Nucleus accumbens (tissue), 56 donors: ENCODE measurements around the gene RBFOX1.
"Not testable (repeated sequence)": the region's sequence is repeated elsewhere in the genome, so short reads cannot be mapped to it uniquely, and the experiment has no call there.

Experiments
- DNase-seq, 56 donors: peaks; one replicate each; lab custom pipeline; 2025; lab: John Stamatoyannopoulos, UW

The RBFOX1 gene

GRCh38 chr16:7449306-7449705 lies 116.7 kb downstream of the RBFOX1 start:
- no peak for DNase-seq

DNA sequence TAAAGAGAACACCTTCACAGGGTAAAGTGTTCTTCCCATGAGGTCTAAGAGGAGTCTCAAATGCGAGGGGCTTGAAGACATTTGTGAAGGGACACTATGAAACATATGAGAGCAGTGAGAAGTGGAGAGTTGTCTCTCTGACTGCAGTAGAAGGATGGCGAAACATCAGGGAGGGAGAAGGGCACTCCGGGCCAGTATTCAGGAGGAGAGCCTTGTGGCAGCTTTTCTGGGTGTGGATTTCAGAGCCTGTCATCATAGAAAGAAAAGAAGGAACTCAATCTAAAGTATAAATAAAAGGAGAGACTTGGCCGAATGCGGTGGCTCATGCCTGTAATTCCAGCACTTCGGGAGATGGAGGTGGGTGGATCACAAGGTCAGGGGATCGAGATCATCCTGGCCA lies 117.2 kb downstream of the RBFOX1 start:
- no peak for DNase-seq

- no peak for DNase-seq
Observed at GRCh38 chr16:7450440-7450839, 117.8 kb downstream of the RBFOX1 start.

- DNase-seq = peak in 14 of 56 donors; percentile 7 to 52 (median 14)
Observed at GRCh38 chr16:7452090-7452489, 119.4 kb downstream of the RBFOX1 start.

GRCh38 chr16:7456211-7456610 lies 123.6 kb downstream of the RBFOX1 start:
- no peak for DNase-seq

GRCh38 chr16:7458144-7458543 lies 125.5 kb downstream of the RBFOX1 start:
- DNase-seq = no peak

GRCh38 chr16:7470344-7470743 lies 137.7 kb downstream of the RBFOX1 start:
- no peak for DNase-seq

- no peak for DNase-seq
Observed at GRCh38 chr16:7471268-7471667, 138.6 kb downstream of the RBFOX1 start.

- peak in 4 of 56 donors; percentile 7 to 35 (median 14) for DNase-seq
Observed at GRCh38 chr16:7482032-7482431, 149.4 kb downstream of the RBFOX1 start.

- peak in 26 of 56 donors; percentile 5 to 72 (median 35) for DNase-seq
Observed at GRCh38 chr16:7482596-7483290, 150.1 kb downstream of the RBFOX1 start.

DNA sequence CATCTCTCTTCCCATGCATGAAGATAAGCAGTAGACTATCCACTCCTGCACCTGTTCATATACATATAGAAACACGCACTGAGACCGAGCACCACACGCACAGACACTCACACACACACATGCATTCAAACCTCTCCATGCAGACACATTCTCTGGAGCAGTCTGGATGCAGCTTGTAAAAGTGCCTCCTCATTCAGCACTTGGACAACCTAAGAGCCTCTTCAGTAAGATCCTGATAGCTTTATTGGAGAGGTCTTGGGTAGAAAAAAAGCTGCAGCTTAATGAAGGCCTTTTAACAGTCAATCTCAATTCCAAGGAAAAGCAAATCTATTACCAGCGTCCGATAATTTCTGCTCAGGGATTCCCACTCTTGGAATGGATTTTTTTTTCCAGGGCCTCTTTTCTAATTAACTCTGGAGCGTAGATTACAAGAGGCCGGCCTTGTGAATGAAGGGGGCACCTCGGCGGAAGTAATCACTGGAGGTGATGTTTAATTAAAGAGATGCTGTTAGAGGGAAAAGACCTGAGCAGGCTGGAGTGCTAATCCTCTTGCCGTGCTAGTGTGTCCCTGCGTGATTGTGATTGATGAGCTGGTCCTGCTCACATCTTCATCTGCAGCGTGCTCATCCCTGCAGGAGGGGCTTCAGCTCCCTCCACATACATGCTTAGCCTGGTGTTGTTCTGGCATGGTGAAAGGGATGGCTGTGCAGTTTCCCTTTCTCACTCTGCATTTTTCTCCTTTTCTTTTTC lies 155.1 kb downstream of the RBFOX1 start:
- no peak for DNase-seq

- no peak for DNase-seq
Observed at GRCh38 chr16:7492122-7492521, 159.5 kb downstream of the RBFOX1 start.

GRCh38 chr16:7493133-7493532 lies 160.5 kb downstream of the RBFOX1 start:
- no peak for DNase-seq

DNA sequence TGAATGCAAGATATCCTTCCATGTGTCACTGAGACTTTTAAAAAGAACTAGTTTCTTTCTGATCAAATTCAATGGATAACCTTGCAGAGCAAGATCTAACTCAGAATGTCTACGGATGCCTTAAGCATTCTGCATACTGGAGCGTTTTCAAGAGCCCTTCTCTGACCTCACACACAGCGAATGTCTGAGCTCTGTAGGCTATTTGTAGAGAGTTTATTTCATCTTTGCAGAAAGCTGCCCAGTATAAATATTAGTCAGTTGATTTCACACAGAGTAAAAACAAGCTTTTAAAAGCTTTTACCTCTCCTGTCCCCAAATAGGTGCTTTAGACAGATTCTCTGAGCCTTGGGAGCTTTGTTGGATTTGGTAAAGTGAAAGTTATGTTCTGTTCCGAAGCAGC lies 165.0 kb downstream of the RBFOX1 start:
- DNase-seq = no peak

GRCh38 chr16:7501868-7502267 lies 169.2 kb downstream of the RBFOX1 start:
- DNase-seq = no peak

DNA sequence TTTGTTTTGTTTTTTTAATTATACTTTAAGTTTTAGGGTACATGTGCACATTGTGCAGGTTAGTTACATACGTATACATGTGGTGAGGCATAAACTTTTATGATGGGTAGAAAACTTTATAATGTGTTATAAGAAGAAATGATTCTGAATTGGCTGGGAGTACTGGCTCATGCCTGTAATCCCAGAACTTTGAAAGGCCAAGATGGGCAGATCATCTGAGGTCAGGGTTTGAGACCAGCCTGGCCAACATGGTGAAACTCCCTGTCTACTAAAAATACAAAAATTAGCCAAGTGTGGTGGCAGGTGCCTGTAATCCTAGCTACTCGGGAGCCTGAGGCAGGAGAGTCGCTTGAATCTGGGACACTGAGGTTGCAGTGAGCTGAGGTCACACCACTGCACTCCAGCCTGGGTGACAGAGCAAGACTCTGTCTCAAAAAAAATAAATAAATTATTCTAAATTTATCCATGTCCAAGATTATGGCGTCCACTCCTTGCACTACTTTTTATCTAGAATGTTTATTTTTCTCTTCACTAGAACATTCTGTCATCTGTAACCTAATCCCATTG lies 170.0 kb downstream of the RBFOX1 start:
- DNase-seq = not testable (repeated sequence)

DNA sequence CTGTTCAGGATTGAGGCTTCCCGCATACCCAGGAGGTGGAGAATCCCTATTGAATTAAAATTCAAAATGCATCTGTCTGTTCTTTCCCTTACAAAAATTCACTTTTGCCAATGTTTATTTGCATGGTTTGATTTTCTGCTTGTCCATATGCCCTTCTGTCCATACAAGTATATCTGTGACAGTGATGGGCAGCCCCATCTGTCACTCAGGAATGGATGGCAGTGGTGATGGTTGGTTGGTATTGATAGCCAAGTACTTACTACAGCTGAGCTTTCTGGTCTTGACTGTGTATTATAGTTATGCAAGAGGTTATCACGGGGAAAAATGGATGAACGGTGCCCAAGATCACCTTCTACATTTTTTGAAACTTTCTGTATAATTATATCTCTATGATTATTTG lies 171.0 kb downstream of the RBFOX1 start:
- DNase-seq = no peak

DNA sequence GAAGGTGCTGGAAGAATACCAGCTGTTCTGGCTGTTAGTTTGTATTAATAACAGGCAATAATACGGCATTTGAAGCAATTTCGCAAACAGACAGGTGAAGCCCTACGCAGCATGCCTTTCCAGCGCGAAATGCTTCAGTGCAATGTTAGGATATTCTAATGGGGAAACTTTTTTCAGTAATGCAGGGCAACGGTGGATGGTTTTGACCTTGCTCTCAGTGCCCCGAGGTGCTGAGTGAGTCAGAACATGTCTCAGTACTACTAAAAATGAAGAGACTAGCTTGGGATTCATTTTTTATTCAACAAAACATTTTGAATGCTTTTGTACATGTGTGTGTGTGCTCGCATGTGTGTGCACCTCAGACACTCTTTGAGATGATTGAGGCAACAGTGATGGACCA lies 172.2 kb downstream of the RBFOX1 start:
- no peak for DNase-seq

DNA sequence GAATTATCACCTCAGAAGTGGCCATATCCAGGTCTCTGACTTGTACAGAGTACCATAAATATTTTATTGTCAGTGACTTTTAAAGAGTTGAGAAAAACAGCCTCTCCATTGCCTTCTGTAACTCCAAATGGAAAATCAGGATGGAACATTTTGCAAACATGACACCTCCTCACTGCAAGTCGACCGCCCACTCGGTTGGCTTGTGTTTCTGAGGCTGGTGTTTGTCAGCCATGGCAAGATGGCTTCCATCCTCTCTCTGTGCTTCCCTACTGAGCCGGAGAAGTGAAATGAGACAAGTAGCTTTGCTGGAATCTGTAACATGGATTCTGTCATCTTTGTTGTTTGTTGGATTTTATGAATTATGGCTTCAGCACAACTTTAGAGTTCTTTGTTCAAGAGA lies 172.8 kb downstream of the RBFOX1 start:
- DNase-seq = peak in 6 of 56 donors; percentile 6 to 21 (median 16)

GRCh38 chr16:7506363-7506762 lies 173.7 kb downstream of the RBFOX1 start:
- no peak for DNase-seq

DNA sequence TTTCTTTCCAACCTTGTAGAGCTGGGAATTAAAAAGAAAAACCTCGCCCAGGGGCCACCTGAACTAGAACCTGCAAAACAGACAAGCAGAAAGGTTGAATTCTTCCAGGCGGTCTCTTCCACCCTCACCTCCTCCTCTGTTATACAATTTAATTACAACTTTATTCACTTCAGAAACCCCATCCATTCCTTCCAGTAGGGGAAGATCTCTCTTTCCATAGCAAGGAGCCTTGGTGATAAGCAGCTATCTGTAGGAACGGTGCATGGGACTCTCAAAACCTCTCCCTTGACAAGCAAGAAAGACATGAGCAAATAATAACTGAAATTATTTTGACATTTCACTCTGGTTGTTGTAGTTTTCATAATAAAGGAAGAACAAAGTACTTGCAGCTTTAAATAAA lies 176.0 kb downstream of the RBFOX1 start:
- DNase-seq = no peak
